HUDEP-2 (cell line): ENCODE measurements around the gene GPR39.

Source experiments
- DNase-seq, 76 experiments: peaks; one replicate each; lab custom pipeline; 2025; ENCODE audit not compliant: unreplicated experiment in 76 of 76; lab: John Stamatoyannopoulos, UW

Gene GPR39

DNA sequence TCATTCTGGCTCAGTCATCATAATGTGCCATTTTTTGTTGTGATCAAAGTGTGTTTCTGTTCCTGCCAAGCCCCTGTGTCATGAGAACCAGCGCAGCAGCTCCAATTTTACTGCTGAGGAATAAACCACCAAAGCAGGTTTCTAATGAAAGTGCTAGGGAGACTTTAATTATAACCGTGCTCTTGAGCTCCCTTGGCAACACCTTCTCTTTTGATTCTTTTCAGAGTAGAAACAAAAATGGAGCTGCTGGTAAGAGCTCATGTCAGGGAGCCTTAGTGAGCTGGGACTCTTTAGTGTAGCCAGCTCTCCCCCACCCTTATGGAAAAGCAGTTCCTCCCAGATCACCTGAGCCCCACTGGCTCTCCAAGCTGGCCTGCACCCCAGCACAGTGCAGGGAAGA is 179.1 kb downstream of the GPR39 start:
- DNase-seq: no peak

DNA sequence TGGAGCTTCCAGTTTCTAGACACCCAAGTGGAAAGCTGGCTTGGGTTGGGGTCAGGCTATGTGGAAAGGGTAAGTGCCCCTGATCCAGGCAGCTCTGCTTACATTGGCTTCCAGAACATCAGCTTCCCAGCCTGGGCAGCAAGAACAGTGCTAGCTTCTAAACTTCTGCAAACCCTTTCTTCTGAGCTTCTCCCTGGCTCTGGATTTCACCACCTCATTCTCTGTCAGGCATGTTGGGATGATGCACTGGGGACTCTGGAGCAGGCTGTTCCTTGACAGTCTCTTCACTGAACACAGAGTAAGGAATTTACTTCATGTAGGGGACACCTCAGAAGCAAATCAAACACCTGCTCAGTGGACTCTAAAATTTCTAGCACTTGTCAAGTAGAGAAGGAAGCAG is 180.6 kb downstream of the GPR39 start:
- no peak for DNase-seq

DNA sequence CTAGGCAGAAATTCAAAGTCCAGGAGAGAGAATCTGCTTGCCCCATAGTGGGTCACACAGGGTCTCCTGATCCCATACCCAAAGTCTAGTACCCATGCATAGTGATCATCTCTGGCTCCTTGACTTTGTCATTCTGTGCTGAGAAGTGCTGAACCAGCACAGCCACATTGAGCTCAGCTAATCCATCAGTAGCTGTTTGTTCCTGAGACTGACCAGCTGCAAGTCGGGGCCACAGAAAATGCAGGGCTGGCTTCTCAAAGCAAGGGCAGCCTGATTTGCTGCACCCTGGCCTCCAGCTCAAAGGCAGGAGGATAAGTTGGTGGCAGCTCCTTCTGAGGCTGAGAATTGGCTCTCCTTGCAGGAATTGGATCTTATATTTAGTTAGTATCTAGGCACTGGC is 181.2 kb downstream of the GPR39 start:
- no peak for DNase-seq

DNA sequence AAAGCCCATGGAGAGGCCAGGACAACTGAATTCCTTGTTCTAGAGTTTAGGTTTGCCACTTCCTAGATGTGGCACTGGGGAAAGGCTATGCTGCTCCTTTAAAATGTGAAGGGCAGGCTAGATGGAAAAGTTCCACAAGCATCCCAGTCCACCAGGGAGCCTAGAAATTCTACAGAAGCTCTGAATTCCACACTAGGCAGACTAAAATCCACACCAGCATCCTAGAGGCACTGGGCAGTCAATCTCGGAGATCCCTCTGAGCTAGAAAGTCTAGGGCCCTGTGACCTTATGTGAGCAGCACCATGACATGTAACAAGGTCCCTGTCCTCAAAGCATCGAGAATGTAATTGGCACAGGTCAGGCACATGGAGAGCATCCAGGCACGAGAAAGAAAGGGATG is 181.9 kb downstream of the GPR39 start:
- no peak for DNase-seq

DNA sequence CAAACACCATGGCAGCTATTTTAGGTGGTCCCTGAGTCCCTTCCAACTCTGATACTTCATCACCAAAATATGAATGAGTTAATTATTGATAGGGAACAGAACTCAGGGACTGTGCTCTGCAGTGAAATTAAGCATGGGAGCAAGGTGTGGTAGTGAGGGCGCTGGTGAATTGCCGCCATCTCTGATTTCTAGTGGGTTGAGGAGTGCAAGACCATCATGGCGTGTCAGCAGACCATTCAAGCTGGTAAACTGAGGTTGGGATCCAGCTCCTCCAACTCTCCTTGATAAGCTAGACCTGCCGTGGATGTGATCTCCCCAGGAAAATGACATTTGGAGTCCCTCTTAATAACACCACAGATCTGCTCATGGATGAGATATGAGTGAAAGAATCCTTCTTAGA is 183.0 kb downstream of the GPR39 start:
- DNase-seq: no peak

- no peak for DNase-seq
Measured at GRCh38 chr2:132604561-132604960, 188.0 kb downstream of the GPR39 start.

DNA sequence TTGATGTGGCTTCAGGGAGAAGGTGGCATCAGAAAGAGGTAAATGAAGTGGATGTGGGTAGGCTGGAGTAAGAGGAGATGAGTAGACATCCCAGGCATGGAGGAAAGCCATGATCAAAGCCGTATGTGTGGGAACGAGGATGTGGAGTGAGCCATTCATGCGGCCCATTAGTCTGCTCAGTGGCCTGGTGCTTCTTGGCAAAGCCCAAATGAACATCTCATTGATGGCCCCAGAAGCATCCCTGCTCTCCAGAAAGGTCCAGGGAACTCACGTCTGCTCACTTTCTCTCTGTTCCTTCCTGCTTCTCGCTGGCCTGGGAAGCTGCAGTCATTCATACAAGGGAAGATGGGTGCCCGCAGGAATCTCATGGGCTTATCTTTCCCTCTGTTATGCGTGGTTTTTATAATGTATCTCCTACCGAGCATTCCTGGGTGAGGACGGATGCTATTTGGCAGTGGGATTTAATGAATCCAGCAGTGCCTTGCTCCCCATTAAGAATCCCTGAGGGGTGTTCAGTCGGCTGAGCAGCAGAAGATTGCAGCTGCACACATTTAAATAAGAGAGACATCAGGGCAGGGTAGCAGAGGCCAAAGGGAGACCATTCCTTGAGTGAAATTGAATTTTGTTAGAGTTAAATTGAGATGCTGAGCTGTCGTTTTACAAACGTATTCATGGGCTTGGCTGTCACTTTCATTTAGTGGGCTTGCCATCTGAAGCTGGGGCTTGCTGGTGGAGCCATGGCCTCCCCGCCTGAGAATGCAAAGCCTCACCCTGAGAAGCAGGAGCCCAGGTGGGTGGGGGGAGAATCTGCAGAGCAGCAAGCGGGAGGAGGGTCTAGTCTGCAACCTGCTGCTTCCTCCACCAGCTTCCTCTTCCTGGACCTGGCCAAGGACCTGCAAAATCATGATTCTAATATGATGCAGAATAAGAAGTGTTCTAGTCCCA is 188.9 kb downstream of the GPR39 start:
- DNase-seq: no peak

DNA sequence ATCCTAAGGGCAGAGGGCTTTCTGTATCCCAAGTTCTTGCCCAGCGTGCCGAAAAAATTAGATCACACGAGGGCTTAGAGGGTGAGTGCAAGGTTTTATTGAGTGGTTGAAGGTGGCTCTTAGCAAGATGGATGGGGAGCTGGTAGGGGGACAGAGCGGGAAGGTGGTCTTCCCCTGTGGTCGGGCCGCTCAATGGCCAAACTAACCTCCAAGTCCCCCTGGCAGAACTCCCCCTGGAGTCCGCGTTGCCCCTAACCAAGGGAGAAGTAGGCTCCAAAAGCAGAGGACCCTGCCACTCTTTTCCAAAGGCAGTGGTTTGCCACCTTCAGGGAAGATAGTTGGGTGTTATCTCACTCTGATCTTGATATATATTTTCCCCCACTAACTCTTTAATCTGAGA is 190.0 kb downstream of the GPR39 start:
- DNase-seq: no peak

DNA sequence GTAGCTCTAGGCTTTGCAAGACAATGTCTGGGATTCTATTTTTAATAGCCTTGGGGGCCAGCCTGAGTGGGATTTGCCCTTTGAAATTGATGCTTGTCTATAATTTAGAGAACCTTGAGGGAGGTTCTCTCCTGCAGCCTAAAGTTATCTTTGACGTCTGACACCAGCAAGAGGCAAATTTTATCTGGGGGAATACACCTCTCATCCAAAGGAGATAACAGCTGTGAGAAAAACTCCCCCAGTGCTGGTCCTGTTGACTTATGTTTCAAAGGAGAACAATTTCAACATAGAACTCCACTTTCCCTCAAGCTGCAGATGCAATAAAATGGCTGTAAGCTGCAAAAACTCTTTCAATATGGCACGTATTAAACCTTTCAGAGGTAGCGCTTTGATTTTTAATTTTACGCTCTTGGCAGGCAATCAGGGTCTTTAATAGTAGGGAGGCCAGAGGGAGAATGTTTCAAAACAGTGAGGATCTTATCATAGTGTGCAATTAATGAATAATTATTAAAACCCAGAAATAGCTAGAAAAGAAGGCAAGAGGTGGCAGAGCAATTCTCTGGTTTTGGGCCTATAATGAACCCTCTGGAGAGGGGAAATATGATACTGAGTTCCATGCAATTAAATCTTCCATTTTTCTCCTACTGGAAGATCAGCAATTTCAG is 191.0 kb downstream of the GPR39 start:
- DNase-seq: no peak

- no peak for DNase-seq
Measured at GRCh38 chr2:132608311-132608710, 191.7 kb downstream of the GPR39 start.

- DNase-seq: no peak
Measured at GRCh38 chr2:132609101-132609890, 192.7 kb downstream of the GPR39 start.

- no peak for DNase-seq
Measured at GRCh38 chr2:132611719-132612118, 195.1 kb downstream of the GPR39 start.

DNA sequence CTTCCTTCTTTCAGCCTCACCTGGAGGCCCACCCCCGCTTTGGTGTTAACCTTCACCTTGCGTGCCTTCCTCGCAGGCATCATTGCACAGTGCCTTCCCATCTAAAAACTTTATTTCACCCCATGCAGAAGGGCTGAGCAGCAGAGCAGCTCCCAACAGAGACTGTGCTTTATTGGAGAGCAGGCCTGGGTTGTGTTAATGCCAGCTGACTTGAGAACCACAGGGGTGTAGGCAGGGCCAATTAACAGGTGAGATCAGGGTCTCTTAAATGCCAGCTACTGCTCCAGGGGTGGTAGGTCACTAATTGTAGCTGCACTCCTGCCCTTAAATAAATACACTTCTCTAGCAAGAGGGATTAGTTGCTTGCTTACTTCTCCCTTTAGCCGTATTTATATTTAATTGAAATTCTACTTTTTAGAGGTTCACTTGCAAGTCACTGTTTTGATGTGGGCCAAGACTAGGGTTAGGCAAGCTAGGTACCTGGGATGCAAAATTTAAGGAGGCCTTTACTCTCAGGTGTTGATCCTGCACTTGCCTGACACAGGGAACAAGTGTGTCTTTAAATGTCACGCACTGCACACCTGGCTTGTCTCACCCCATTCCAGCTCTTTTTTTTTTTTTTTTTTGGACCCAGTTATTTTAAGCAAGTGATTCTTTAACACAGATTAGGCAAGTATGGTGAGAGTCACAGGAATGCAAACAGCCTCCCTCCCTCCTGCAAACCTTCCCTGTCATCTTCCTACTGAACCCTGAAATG is 198.9 kb downstream of the GPR39 start:
- DNase-seq: no peak

GRCh38 chr2:132617989-132618388 is 201.4 kb downstream of the GPR39 start:
- no peak for DNase-seq

DNA sequence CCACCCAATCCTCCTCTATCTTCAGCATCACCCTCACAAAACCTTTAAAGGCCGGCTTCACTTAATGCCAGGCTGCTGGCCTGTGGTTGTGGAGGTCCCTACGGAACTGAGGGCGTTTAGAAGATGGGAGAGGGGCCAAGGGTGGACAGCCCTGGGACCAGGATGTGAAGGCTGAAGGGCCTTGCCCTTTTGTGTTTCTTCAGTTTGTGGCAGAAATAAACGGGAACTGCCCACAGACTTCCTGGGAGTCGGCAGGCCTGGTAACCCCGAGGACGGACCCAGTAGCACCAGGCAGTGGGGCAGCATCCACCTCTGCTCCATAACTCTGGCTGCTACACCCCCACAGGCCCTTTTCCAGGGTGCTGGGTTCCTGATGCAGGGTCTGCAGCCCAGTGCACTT is 202.1 kb downstream of the GPR39 start:
- DNase-seq: no peak

- DNase-seq: no peak
Measured at GRCh38 chr2:132620115-132620514, 203.5 kb downstream of the GPR39 start.

- no peak for DNase-seq
Measured at GRCh38 chr2:132621131-132621875, 204.7 kb downstream of the GPR39 start.

DNA sequence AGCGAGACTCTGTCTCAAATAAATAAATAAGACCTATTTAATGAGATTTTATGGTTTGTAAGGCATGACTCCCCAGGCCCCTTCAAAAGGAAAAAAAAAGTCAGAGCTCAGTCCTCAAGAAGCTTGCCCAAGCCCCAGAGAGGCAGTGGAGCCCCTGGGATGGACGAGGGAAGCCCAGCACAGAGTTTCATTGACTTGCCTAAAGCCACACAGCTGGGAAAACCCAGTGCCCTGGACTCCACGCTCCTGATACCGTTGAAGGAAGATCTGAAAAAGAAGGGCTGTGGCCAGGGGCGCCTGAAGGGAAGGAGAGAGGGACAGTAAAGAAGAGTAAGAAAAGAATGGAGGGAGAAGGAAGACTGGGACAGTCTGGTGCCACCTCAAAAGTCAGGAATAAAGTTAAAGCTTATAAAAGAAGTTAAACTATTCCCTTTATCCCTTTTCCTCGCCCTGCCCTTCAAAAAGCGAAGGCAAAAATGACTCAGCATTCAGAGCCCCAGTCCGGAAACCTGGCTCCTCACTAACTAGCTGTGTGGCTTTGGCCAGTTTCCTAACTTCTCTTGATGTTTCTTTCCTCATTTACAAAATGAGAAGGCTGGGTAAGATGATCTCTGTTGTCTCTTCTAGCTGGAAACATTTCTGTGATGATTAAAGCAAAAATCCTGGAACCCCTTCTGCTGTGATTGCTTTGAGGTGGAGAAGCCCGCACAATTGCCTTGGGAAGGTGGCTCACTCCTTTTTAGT is 206.7 kb downstream of the GPR39 start:
- no peak for DNase-seq

DNA sequence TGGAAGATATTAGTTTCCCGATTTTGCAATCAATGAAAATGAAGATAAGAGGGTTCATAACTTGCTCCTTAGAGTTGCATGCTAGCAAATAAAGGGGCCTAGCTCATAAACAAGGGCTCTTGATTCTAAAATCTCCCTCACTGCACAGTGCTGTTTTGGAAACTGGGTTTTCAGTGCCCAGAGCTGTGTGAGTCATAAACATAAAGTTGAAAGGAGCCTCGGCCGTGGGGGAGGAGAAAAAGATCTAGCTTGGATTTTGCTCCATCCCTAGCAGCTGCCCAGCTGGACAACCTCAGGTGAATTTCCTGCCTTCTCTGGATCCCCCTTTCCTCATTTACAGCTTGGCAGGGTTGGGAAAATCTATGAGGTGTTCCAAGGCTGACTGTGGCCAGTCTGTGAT is 210.9 kb downstream of the GPR39 start:
- DNase-seq: no peak
